Activated CD8-positive, alpha-beta memory T cell treated with anti-CD3 and anti-CD28 coated beads, Interleukin-2, amount 50 U/mL, for 24 hours (primary cell): ENCODE results near the gene LAMA4.

Experiments
- DNase-seq: peaks from one replicate; pipeline ENCODE4 v3.0.0-alpha.2; 2020; ENCODE audit errors: extremely low read depth

The LAMA4 gene

GRCh38 chr6:112184951-112185350 lies 69.4 kb downstream of the LAMA4 start:
- no peak for DNase-seq

- no peak for DNase-seq
These were observed 71.1 kb downstream of the LAMA4 start for GRCh38 chr6:112183271-112183671.

GRCh38 chr6:112181130-112181529 lies 73.2 kb downstream of the LAMA4 start:
- no peak for DNase-seq

- DNase-seq = no peak
These were observed 74.1 kb downstream of the LAMA4 start for GRCh38 chr6:112180095-112180820.

- DNase-seq = no peak
These were observed 74.7 kb downstream of the LAMA4 start for GRCh38 chr6:112179631-112180030.

- no peak for DNase-seq
These were observed 75.5 kb downstream of the LAMA4 start for GRCh38 chr6:112178846-112179245.

GRCh38 chr6:112177092-112177491 lies 77.3 kb downstream of the LAMA4 start:
- no peak for DNase-seq

- DNase-seq = no peak
These were observed 78.2 kb downstream of the LAMA4 start for GRCh38 chr6:112176175-112176574.

- no peak for DNase-seq
These were observed 81.1 kb downstream of the LAMA4 start for GRCh38 chr6:112173221-112173804.

GRCh38 chr6:112172540-112172939 lies 81.8 kb downstream of the LAMA4 start:
- no peak for DNase-seq

GRCh38 chr6:112169541-112169940 lies 84.8 kb downstream of the LAMA4 start:
- no peak for DNase-seq

GRCh38 chr6:112163295-112164257 lies 90.8 kb downstream of the LAMA4 start:
- DNase-seq = peak; percentile 54

- DNase-seq = no peak
These were observed 93.6 kb downstream of the LAMA4 start for GRCh38 chr6:112160745-112161144.

- no peak for DNase-seq
These were observed 97.7 kb downstream of the LAMA4 start for GRCh38 chr6:112156668-112157067.

- DNase-seq = no peak
These were observed 98.5 kb downstream of the LAMA4 start for GRCh38 chr6:112155886-112156285.

GRCh38 chr6:112154711-112155110 lies 99.7 kb downstream of the LAMA4 start:
- DNase-seq = no peak

GRCh38 chr6:112153926-112154607 lies 100.3 kb downstream of the LAMA4 start:
- DNase-seq = no peak

- no peak for DNase-seq
These were observed 104.0 kb downstream of the LAMA4 start for GRCh38 chr6:112150363-112150762.

- no peak for DNase-seq
These were observed 104.6 kb downstream of the LAMA4 start for GRCh38 chr6:112149719-112150263.

- DNase-seq = no peak
These were observed 105.1 kb downstream of the LAMA4 start for GRCh38 chr6:112149236-112149635.

- no peak for DNase-seq
These were observed 106.3 kb downstream of the LAMA4 start for GRCh38 chr6:112148103-112148502.
